Measurements from ENCODE around the gene CACNG7.
"Not testable (repeated sequence)": the region's sequence is repeated elsewhere in the genome, so short reads cannot be mapped to it uniquely, and the experiment has no call there.

The CACNG7 gene

GRCh38 chr19:53906211-53907192 lies 2.6 kb upstream of the CACNG7 start:
- no peak for DNase-seq

- DNase-seq: no peak
These were observed 1.9 kb upstream of the CACNG7 start for GRCh38 chr19:53907193-53907581.

- no peak for DNase-seq
These were observed 1.4 kb upstream of the CACNG7 start for GRCh38 chr19:53907690-53908089.

GRCh38 chr19:53908106-53908934 lies 758 bp upstream of the CACNG7 start:
- no peak for DNase-seq

GRCh38 chr19:53909471-53910169 lies 542 bp downstream of the CACNG7 start:
- DNase-seq: no peak

- no peak for DNase-seq
These were observed 1.1 kb downstream of the CACNG7 start for GRCh38 chr19:53910170-53910518.

GRCh38 chr19:53912653-53913052 lies 3.6 kb downstream of the CACNG7 start:
- no peak for DNase-seq

GRCh38 chr19:53915000-53915399 lies 5.9 kb downstream of the CACNG7 start:
- no peak for DNase-seq

- no peak for DNase-seq
These were observed 6.9 kb downstream of the CACNG7 start for GRCh38 chr19:53916004-53916403.

- DNase-seq: no peak
These were observed 8.3 kb downstream of the CACNG7 start for GRCh38 chr19:53917356-53917755.

- no peak for DNase-seq
These were observed 18.7 kb downstream of the CACNG7 start for GRCh38 chr19:53927739-53928138.

- DNase-seq: no peak
These were observed 27.0 kb downstream of the CACNG7 start for GRCh38 chr19:53936029-53936428.

- no peak for DNase-seq
These were observed 33.1 kb downstream of the CACNG7 start for GRCh38 chr19:53942001-53942786.

GRCh38 chr19:53944416-53944815 lies 35.3 kb downstream of the CACNG7 start:
- DNase-seq: no peak

- DNase-seq: no peak
These were observed 35.9 kb downstream of the CACNG7 start for GRCh38 chr19:53944933-53945332.

- no peak for DNase-seq
These were observed 36.4 kb downstream of the CACNG7 start for GRCh38 chr19:53945441-53945840.

- DNase-seq: no peak
These were observed 36.9 kb downstream of the CACNG7 start for GRCh38 chr19:53945998-53946397.

- no peak for DNase-seq
These were observed 38.5 kb downstream of the CACNG7 start for GRCh38 chr19:53947624-53948023.

- not testable (repeated sequence) for DNase-seq
These were observed 39.5 kb downstream of the CACNG7 start for GRCh38 chr19:53948611-53949010.

GRCh38 chr19:53951436-53951835 lies 42.4 kb downstream of the CACNG7 start:
- no peak for DNase-seq

- no peak for DNase-seq
These were observed 42.9 kb downstream of the CACNG7 start for GRCh38 chr19:53951947-53952346.

- no peak for DNase-seq
These were observed 44.3 kb downstream of the CACNG7 start for GRCh38 chr19:53953383-53953782.
